GM21723 (cell line): ENCODE data around the gene LSM8.
"Not testable (repeated sequence)": the region's sequence is repeated elsewhere in the genome, so short reads cannot be mapped to it uniquely, and the experiment has no call there.

Experiments used
- ATAC-seq: cut with Tn5 transposase; IDR thresholded peaks from one replicate; pipeline ENCODE4 v1.9.1; 2021; ENCODE audit warnings: mild to moderate bottlenecking, moderate library complexity; ENCODE audit not compliant: unreplicated experiment

LSM8 gene

GRCh38 chr7:118183786-118184564, at the start of gene LSM8:
TSS of gene LSM8 (plus strand) at chr7:118184164. CDS start at chr7:118184224, 60 bp downstream.
- peak; percentile 97 for ATAC-seq

GRCh38 chr7:118134420-118134819, 49.5 kb upstream of the LSM8 start:
- ATAC-seq = not testable (repeated sequence)

GRCh38 chr7:118140468-118140867, 43.5 kb upstream of the LSM8 start:
- ATAC-seq = no peak

- no peak for ATAC-seq
Observed at GRCh38 chr7:118142012-118142411, 42.0 kb upstream of the LSM8 start.

GRCh38 chr7:118148930-118149329, 35.0 kb upstream of the LSM8 start:
- no peak for ATAC-seq

- ATAC-seq = no peak
Observed at GRCh38 chr7:118149394-118149793, 34.6 kb upstream of the LSM8 start.

- ATAC-seq = no peak
Observed at GRCh38 chr7:118151671-118152070, 32.3 kb upstream of the LSM8 start.

GRCh38 chr7:118152149-118152548, 31.8 kb upstream of the LSM8 start:
- ATAC-seq = no peak

- ATAC-seq = no peak
Observed at GRCh38 chr7:118152654-118153053, 31.3 kb upstream of the LSM8 start.

GRCh38 chr7:118153551-118154177, 30.3 kb upstream of the LSM8 start:
- no peak for ATAC-seq

- no peak for ATAC-seq
Observed at GRCh38 chr7:118158766-118159165, 25.2 kb upstream of the LSM8 start.

GRCh38 chr7:118169146-118169545, 14.8 kb upstream of the LSM8 start:
- no peak for ATAC-seq

- no peak for ATAC-seq
Observed at GRCh38 chr7:118175740-118176139, 8.2 kb upstream of the LSM8 start.

GRCh38 chr7:118179191-118179590, 4.8 kb upstream of the LSM8 start:
- ATAC-seq = no peak

GRCh38 chr7:118182593-118183427, 1.2 kb upstream of the LSM8 start:
- ATAC-seq = no peak

- peak; percentile 9 for ATAC-seq
Observed at GRCh38 chr7:118183428-118183785, 557 bp upstream of the LSM8 start.

GRCh38 chr7:118184565-118184940, 589 bp downstream of the LSM8 start:
- ATAC-seq = peak; percentile 23

GRCh38 chr7:118185163-118185860, 1.3 kb downstream of the LSM8 start:
- no peak for ATAC-seq

GRCh38 chr7:118186501-118186900, 2.5 kb downstream of the LSM8 start:
- no peak for ATAC-seq

GRCh38 chr7:118194571-118194970, 10.6 kb downstream of the LSM8 start:
- no peak for ATAC-seq

- peak; percentile 81 for ATAC-seq
Observed at GRCh38 chr7:118195837-118196474, 12.0 kb downstream of the LSM8 start.
